HepG2 (cell line): ENCODE results near the gene RTBDN. TPM values are rescaled to one million over a fixed set of nuclear protein-coding genes. Genes with fewer than 3 reads are reported as not detected.

Experiments used
- ATAC-seq: fragments of 200-7000 bp; cut with Tn5 transposase; 3 replicates; pipeline ENCODE4 v1.9.1; 2020; ENCODE audit warnings: mild to moderate bottlenecking, moderate library complexity
- BruUV-seq: library from RNA; stranded (reverse); fragments of 400-500 nt; replicated peaks from 2 replicates; lab custom pipeline; 2021; lab: Mats Ljungman, UMichigan
- CTCF ChIA-PET: fragments of 300-600 bp; formaldehyde crosslinking; extraction: SDS; loops from one replicate; lab custom pipeline; 2021; ENCODE audit warnings: low total read pairs, inconsistent platforms, low intra/inter-chr PET ratio; lab: Yijun Ruan, JAX
- POLR2A ChIA-PET: fragments of 350-600 bp; sonication (Branson Sonifier 250); formaldehyde crosslinking; loops from one replicate; lab custom pipeline; 2020; ENCODE audit warnings: antibody characterized with exemption, inconsistent platforms; lab: Yijun Ruan, JAX
- DNase-seq: peaks from one replicate; pipeline ENCODE4 v3.0.0-alpha.2; 2015; ENCODE audit warnings: low spot score
- FAIRE-seq: peaks from 3 replicates; lab custom pipeline; 2011; peaks lifted over from hg19 to GRCh38; lab: Jason Lieb, UNC
- H2AFZ ChIP-seq: one replicate; pipeline ENCODE4 v1.6.1; 2011; ENCODE audit warnings: low read length, inconsistent platforms
- H3K27ac ChIP-seq: fragments of 300-600 bp; 3 replicates; pipeline ENCODE4 v1.8.0; 2011; ENCODE audit warnings: mixed run types, mild to moderate bottlenecking, mixed read lengths, low read length, inconsistent platforms; ENCODE audit not compliant: insufficient read depth; ENCODE audit errors: extremely low read length
- H3K27me3 ChIP-seq, 2 experiments: fragments of 200-600 bp in 1 of 2; 2 replicates in 1 of 2; 3 replicates in 1 of 2; pipeline versions ENCODE4 v1.6.0 to v1.8.0; 2011; ENCODE audit warnings: low read length in 2 of 2, mild to moderate bottlenecking in 2 of 2, moderate library complexity in 2 of 2, inconsistent platforms in 1 of 2; ENCODE audit not compliant: insufficient read depth in 2 of 2, control insufficient read depth in 1 of 2
- H3K36me3 ChIP-seq, 2 experiments: fragments of 200-600 bp in 1 of 2; replicated peaks in 1 of 2; 2 replicates in 1 of 2; 3 replicates in 1 of 2; pipeline versions ENCODE4 v1.5.1 to v1.8.0; 2011; ENCODE audit warnings: low read length in 2 of 2, inconsistent platforms in 1 of 2; ENCODE audit not compliant: insufficient read depth in 2 of 2, control insufficient read depth in 1 of 2
- H3K4me1 ChIP-seq: 2 replicates; pipeline ENCODE4 v1.5.1; 2012; ENCODE audit warnings: low read length, inconsistent platforms; ENCODE audit not compliant: insufficient read depth
- H3K4me2 ChIP-seq: 2 replicates; pipeline ENCODE4 v1.6.0; 2011; ENCODE audit warnings: low read depth, low read length, inconsistent platforms
- H3K4me3 ChIP-seq, 3 experiments: fragments of 200-600 bp in 1 of 3; sonication (generic), shearing (Covaris generic) in 1 of 3; replicated peaks in 1 of 3; 2 replicates each; pipeline ENCODE4 v1.5.1; 2011 to 2016; ENCODE audit warnings: low read length in 3 of 3, inconsistent platforms in 2 of 3, low read depth in 2 of 3, mild to moderate bottlenecking in 2 of 3, control low read depth in 1 of 3, mixed read lengths in 1 of 3; ENCODE audit not compliant: insufficient read depth in 1 of 3
- H3K79me2 ChIP-seq: one replicate; pipeline ENCODE4 v1.6.1; 2011; ENCODE audit warnings: low read length, inconsistent platforms; ENCODE audit not compliant: insufficient read depth
- H3K9ac ChIP-seq: 2 replicates; pipeline ENCODE4 v1.6.0; 2011; ENCODE audit warnings: mild to moderate bottlenecking, low read depth, low read length, inconsistent platforms; ENCODE audit not compliant: insufficient read depth
- H3K9me3 ChIP-seq: 2 replicates; pipeline ENCODE4 v1.5.1; 2012; ENCODE audit warnings: mild to moderate bottlenecking, low read length
- H4K20me1 ChIP-seq: 2 replicates; pipeline ENCODE4 v1.6.0; 2011; ENCODE audit warnings: inconsistent platforms, mild to moderate bottlenecking, low read length, moderate library complexity; ENCODE audit not compliant: insufficient read depth
- CREB3 ChIP-seq: sonication (generic); formaldehyde crosslinking; IDR thresholded peaks from 2 replicates; pipeline ENCODE4 v1.5.0; 2020; ENCODE audit warnings: missing genetic modification reagents
- CREM ChIP-seq, 2 experiments: sonication (generic) in 1 of 2; formaldehyde crosslinking in 1 of 2; IDR thresholded peaks; 2 replicates each; pipeline versions ENCODE4 v1.4.0 to v1.6.1; 2016 to 2020; ENCODE audit warnings: antibody characterized with exemption in 1 of 2, mild to moderate bottlenecking in 1 of 2, missing genetic modification reagents in 1 of 2
- DPF2 ChIP-seq: sonication (generic); formaldehyde crosslinking; IDR thresholded peaks from 2 replicates; pipeline ENCODE4 v1.4.0; 2020; ENCODE audit warnings: mild to moderate bottlenecking, low read depth, missing genetic modification reagents, borderline replicate concordance
- HOXD1 ChIP-seq: sonication (generic); formaldehyde crosslinking; IDR thresholded peaks from 2 replicates; pipeline ENCODE4 v1.5.0; 2020; ENCODE audit warnings: missing genetic modification reagents
- MIXL1 ChIP-seq: IDR thresholded peaks from 2 replicates; pipeline ENCODE4 v1.6.1; 2016
- NAIF1 ChIP-seq: sonication (generic); formaldehyde crosslinking; IDR thresholded peaks from 2 replicates; pipeline ENCODE4 v1.5.0; 2020; ENCODE audit warnings: mild to moderate bottlenecking, missing genetic modification reagents, borderline replicate concordance
- PHF20 ChIP-seq: sonication (generic); formaldehyde crosslinking; IDR thresholded peaks from 2 replicates; pipeline ENCODE4 v1.5.0; 2020; ENCODE audit warnings: mild to moderate bottlenecking, missing genetic modification reagents
- RXRA ChIP-seq: sonication (generic); formaldehyde crosslinking; IDR thresholded peaks from 2 replicates; pipeline ENCODE4 v1.5.1; 2020; ENCODE audit warnings: missing genetic modification reagents
- TAF1 ChIP-seq: sonication (generic); formaldehyde crosslinking; IDR thresholded peaks from 2 replicates; pipeline ENCODE4 v1.4.0; 2020; ENCODE audit warnings: missing genetic modification reagents
- ZFX ChIP-seq: sonication (generic); formaldehyde crosslinking; IDR thresholded peaks from 2 replicates; pipeline ENCODE4 v1.4.0; 2020; ENCODE audit warnings: mild to moderate bottlenecking, low read depth, missing genetic modification reagents, moderate library complexity
- ZMYM2 ChIP-seq: sonication (generic); formaldehyde crosslinking; IDR thresholded peaks from 2 replicates; pipeline ENCODE4 v1.8.0; 2022; ENCODE audit warnings: mild to moderate bottlenecking, missing genetic modification reagents
- ZNF572 ChIP-seq: sonication (generic); formaldehyde crosslinking; IDR thresholded peaks from 2 replicates; pipeline ENCODE4 v1.5.1; 2020; ENCODE audit warnings: mild to moderate bottlenecking, missing genetic modification reagents
- ZNF674 ChIP-seq: sonication (generic); formaldehyde crosslinking; IDR thresholded peaks from 2 replicates; pipeline ENCODE4 v1.5.0; 2020; ENCODE audit warnings: low read depth, mild to moderate bottlenecking, missing genetic modification reagents
- ZNF7 ChIP-seq: IDR thresholded peaks from 2 replicates; pipeline ENCODE4 v1.6.1; 2016; ENCODE audit warnings: missing biosample characterization, missing genetic modification reagents
- ZNF788 ChIP-seq: sonication (generic); formaldehyde crosslinking; IDR thresholded peaks from 2 replicates; pipeline ENCODE4 v1.5.0; 2020; ENCODE audit warnings: mild to moderate bottlenecking, missing genetic modification reagents, borderline replicate concordance
- WGBS: methylation state at CpG from one replicate; pipeline ENCODE4 v1.1.6; 2017; ENCODE audit warnings: low lambda C conversion rate; 5-methylcytosine and 5-hydroxymethylcytosine counted together
- in situ Hi-C: cut with HindIII; loops from 2 replicates; pipeline ENCODE4 v1.10.0; 2017; ENCODE audit warnings: low pct_unique_long_range_greater_than_20kb; ENCODE audit not compliant: extremely low pct_ligation_motif_present
- intact Hi-C: fragments of 100-400 bp; cut with micrococcal nuclease; formaldehyde crosslinking; loops from one replicate; pipeline ENCODE4 v1.10.0; 2022; ENCODE audit not compliant: unreplicated experiment
- polyA plus RNA-seq, 8 experiments: library from polyadenylated mRNA; depleted of rRNA in 3 of 8; stranded (reverse) in 7 of 8; unstranded in 1 of 8; fragments of >200 nt; fragmentation: Illumina TruSeq in 4 of 8; extraction: Trizol in 4 of 8; gene quantifications; 2 replicates each; pipeline versions ENCODE4 v1.2.1 to v1.2.3, GENCODE V29; 2011 to 2016; ENCODE audit warnings: low read depth in 4 of 8, missing spikeins in 1 of 8, mixed read lengths in 1 of 8; ENCODE audit not compliant: insufficient read depth in 1 of 8
- total RNA-seq, 5 experiments: library from RNA; depleted of rRNA; stranded (reverse); fragments of >200 nt; fragmentation: Illumina TruSeq; extraction: Trizol; gene quantifications; 2 replicates each; pipeline ENCODE4 v1.2.3, GENCODE V29; 2016; ENCODE audit warnings: low read depth in 1 of 5
- TF ChIP-seq, protein P1 (sequence below): IDR thresholded peaks from 2 replicates; pipeline ENCODE4 v1.6.1; 2016; ENCODE audit warnings: low read depth, control low read depth
- TF ChIP-seq, protein P2 (sequence below): sonication (generic); formaldehyde crosslinking; IDR thresholded peaks from 2 replicates; pipeline ENCODE4 v1.4.0; 2020; ENCODE audit warnings: missing genetic modification reagents
- TF ChIP-seq, protein P3 (sequence below): sonication (generic); formaldehyde crosslinking; IDR thresholded peaks from 2 replicates; pipeline ENCODE4 v1.4.0; 2020; ENCODE audit warnings: missing genetic modification reagents; ENCODE audit errors: not compliant biosample characterization
- TF ChIP-seq, protein P4 (sequence below): sonication (generic); formaldehyde crosslinking; IDR thresholded peaks from 2 replicates; pipeline ENCODE4 v1.5.0; 2020; ENCODE audit warnings: missing genetic modification reagents

The RTBDN gene
- total and polyA plus RNA-seq, 2 of the 13 experiments (the other 11 are each of a cell fraction or from before 2014, with no cell fraction given), result 0.27 to 0.48 TPM

- FAIRE-seq (no peak), ATAC-seq (no peak), DNase-seq (no peak)
- WGBS, result 79% methylated on average over 21 of the region's 35 CpGs
- no peak for TF ChIP-seq PHF20
- TF ChIP-seq, protein P1, sequence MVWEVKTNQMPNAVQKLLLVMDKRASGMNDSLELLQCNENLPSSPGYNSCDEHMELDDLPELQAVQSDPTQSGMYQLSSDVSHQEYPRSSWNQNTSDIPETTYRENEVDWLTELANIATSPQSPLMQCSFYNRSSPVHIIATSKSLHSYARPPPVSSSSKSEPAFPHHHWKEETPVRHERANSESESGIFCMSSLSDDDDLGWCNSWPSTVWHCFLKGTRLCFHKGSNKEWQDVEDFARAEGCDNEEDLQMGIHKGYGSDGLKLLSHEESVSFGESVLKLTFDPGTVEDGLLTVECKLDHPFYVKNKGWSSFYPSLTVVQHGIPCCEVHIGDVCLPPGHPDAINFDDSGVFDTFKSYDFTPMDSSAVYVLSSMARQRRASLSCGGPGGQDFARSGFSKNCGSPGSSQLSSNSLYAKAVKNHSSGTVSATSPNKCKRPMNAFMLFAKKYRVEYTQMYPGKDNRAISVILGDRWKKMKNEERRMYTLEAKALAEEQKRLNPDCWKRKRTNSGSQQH (CRISPR knock-in tag), result no peak
- no peak for TF ChIP-seq ZMYM2
- TF ChIP-seq MIXL1 (CRISPR knock-in tag), result no peak
- TF ChIP-seq ZNF788 (CRISPR knock-in tag), result no peak
- no peak for TF ChIP-seq CREM (IDR thresholded peaks at IDR 0.05)
- no peak for TF ChIP-seq CREM (CRISPR knock-in tag; IDR thresholded peaks at IDR 0.05)
- TF ChIP-seq HOXD1, result no peak
- TF ChIP-seq, protein P2, sequence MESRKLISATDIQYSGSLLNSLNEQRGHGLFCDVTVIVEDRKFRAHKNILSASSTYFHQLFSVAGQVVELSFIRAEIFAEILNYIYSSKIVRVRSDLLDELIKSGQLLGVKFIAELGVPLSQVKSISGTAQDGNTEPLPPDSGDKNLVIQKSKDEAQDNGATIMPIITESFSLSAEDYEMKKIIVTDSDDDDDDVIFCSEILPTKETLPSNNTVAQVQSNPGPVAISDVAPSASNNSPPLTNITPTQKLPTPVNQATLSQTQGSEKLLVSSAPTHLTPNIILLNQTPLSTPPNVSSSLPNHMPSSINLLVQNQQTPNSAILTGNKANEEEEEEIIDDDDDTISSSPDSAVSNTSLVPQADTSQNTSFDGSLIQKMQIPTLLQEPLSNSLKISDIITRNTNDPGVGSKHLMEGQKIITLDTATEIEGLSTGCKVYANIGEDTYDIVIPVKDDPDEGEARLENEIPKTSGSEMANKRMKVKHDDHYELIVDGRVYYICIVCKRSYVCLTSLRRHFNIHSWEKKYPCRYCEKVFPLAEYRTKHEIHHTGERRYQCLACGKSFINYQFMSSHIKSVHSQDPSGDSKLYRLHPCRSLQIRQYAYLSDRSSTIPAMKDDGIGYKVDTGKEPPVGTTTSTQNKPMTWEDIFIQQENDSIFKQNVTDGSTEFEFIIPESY, result no peak
- TF ChIP-seq ZNF572, result no peak
- TF ChIP-seq, protein P3, sequence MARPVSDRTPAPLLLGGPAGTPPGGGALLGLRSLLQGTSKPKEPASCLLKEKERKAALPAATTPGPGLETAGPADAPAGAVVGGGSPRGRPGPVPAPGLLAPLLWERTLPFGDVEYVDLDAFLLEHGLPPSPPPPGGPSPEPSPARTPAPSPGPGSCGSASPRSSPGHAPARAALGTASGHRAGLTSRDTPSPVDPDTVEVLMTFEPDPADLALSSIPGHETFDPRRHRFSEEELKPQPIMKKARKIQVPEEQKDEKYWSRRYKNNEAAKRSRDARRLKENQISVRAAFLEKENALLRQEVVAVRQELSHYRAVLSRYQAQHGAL (CRISPR knock-in tag), result no peak
- TF ChIP-seq TAF1 (CRISPR knock-in tag), result no peak
- TF ChIP-seq ZNF674, result no peak
- no peak for TF ChIP-seq DPF2 (CRISPR knock-in tag)
- no peak for TF ChIP-seq ZFX (CRISPR knock-in tag)
- TF ChIP-seq ZNF7 (CRISPR knock-in tag), result no peak
- TF ChIP-seq CREB3 (CRISPR knock-in tag), result no peak
- TF ChIP-seq, protein P4, sequence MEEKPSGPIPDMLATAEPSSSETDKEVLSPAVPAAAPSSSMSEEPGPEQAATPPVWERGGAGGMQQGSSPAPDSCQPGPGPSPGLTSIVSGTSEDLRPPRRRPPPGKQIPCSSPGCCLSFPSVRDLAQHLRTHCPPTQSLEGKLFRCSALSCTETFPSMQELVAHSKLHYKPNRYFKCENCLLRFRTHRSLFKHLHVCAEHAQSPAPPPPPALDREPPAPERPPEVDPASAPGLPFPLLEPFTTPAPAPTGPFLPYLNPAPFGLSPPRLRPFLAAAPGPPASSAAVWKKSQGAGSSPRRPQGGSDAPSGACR (CRISPR knock-in tag), result no peak
- TF ChIP-seq NAIF1 (CRISPR knock-in tag), result no peak
- TF ChIP-seq RXRA (CRISPR knock-in tag), result no peak
- Histone ChIP-seq H3K36me3 (no peaks in the 10 kb centered on the region), H3K4me2 (no peak overlapping the region), H3K27me3 (no peaks in the 10 kb centered on the region), H3K4me1 (no peaks in the 10 kb centered on the region), H4K20me1 (no peaks in the 10 kb centered on the region), H2AFZ (no peak overlapping the region), H3K79me2 (no peaks in the 10 kb centered on the region), H3K9ac (no peak overlapping the region), H3K4me3 (no peak overlapping the region), H3K27ac (no peak overlapping the region), H3K9me3 (no peaks in the 10 kb centered on the region)
- POLR2A ChIA-PET, result no interaction called here
- CTCF ChIA-PET, result no interaction called here
- intact Hi-C loops (no loop called here), in situ Hi-C loops (no loop called here)
- BruUV-seq, result no TSS peak
These were observed 23.9 kb upstream of the RTBDN start for GRCh38 chr19:12858041-12858928.
